Smooth muscle cell (in vitro differentiated cells): ENCODE measurements around the gene CST3. TPM values are rescaled to one million over a fixed set of nuclear protein-coding genes. Genes with fewer than 3 reads are reported as not detected.

Source experiments
- DNase-seq: peaks from one replicate; lab custom pipeline; 2025; ENCODE audit not compliant: unreplicated experiment; lab: John Stamatoyannopoulos, UW
- H2AFZ ChIP-seq: fragments of 200-600 bp; sonication (generic); 2 replicates; pipeline ENCODE4 v1.6.0; 2016; ENCODE audit warnings: antibody characterized with exemption, low read depth, mild to moderate bottlenecking
- H3F3A ChIP-seq: fragments of 200-600 bp; sonication (generic); 2 replicates; pipeline ENCODE4 v1.6.0; 2017; ENCODE audit warnings: antibody characterized with exemption, low read depth
- H3K27ac ChIP-seq: fragments of 200-600 bp; sonication (generic); 2 replicates; pipeline ENCODE4 v1.5.1; 2016; ENCODE audit warnings: low read depth, mild to moderate bottlenecking
- H3K27me3 ChIP-seq: fragments of 200-600 bp; sonication (generic); 2 replicates; pipeline ENCODE4 v1.6.1; 2016; ENCODE audit warnings: low read depth, mild to moderate bottlenecking
- H3K36me3 ChIP-seq: fragments of 200-600 bp; sonication (generic); 2 replicates; pipeline ENCODE4 v1.5.1; 2016; ENCODE audit warnings: low read depth
- H3K4me1 ChIP-seq: fragments of 200-600 bp; sonication (generic); 2 replicates; pipeline ENCODE4 v1.5.1; 2016; ENCODE audit warnings: low read depth
- H3K4me2 ChIP-seq: fragments of 200-600 bp; sonication (generic); 2 replicates; pipeline ENCODE4 v1.6.0; 2016; ENCODE audit warnings: mild to moderate bottlenecking
- H3K4me3 ChIP-seq: fragments of 200-600 bp; sonication (generic); 2 replicates; pipeline ENCODE4 v1.5.1; 2016; ENCODE audit warnings: mild to moderate bottlenecking
- H3K79me2 ChIP-seq: fragments of 200-600 bp; sonication (generic); 2 replicates; pipeline ENCODE4 v1.6.0; 2016; ENCODE audit warnings: low read depth, mild to moderate bottlenecking
- H3K9ac ChIP-seq: fragments of 200-600 bp; sonication (generic); 2 replicates; pipeline ENCODE4 v1.6.0; 2016; ENCODE audit warnings: low read depth
- H3K9me3 ChIP-seq: fragments of 200-600 bp; sonication (generic); replicated peaks from 2 replicates; pipeline ENCODE4 v1.5.1; 2016; ENCODE audit warnings: low read depth
- H4K20me1 ChIP-seq: fragments of 200-600 bp; sonication (generic); 2 replicates; pipeline ENCODE4 v1.6.0; 2016; ENCODE audit warnings: low read depth
- CTCF ChIP-seq: fragments of 200-600 bp; sonication (generic); IDR thresholded peaks from 2 replicates; pipeline ENCODE4 v1.5.1; 2017; ENCODE audit warnings: borderline replicate concordance, mild to moderate bottlenecking, antibody characterized with exemption; ENCODE audit not compliant: insufficient read depth, poor library complexity, severe bottlenecking
- WGBS: methylation state at CpG from one replicate; pipeline ENCODE4 v1.1.7; 2016; ENCODE audit warnings: low lambda C conversion rate; 5-methylcytosine and 5-hydroxymethylcytosine counted together
- polyA plus RNA-seq: library from polyadenylated mRNA; unstranded; fragments of >200 nt; fragmentation: Nextera tagmentation; extraction: Ambion mirVana; gene quantifications from 2 replicates; pipeline ENCODE4 v1.2.1, GENCODE V29; 2016
- total RNA-seq: library from RNA; depleted of rRNA; stranded (reverse); fragments of >200 nt; gene quantifications from 2 replicates; pipeline ENCODE4 v1.2.3, GENCODE V29; 2014

The CST3 gene
- total and polyA plus RNA-seq, 2 experiments from 2014 or later: 170 to 338 TPM

GRCh38 chr20:23634985-23635767, 2.6 kb downstream of the CST3 start:
- Histone ChIP-seq H3K27ac (no peak overlapping the region), H3K27me3 (no peaks in the 10 kb centered on the region), H3K36me3 (no peaks in the 10 kb centered on the region), H3F3A (no peaks in the 10 kb centered on the region), H3K4me3 (no peak overlapping the region), H2AFZ (no peak overlapping the region), H3K79me2 (peaks cover 3% of the 10 kb centered on the region), H3K9ac (no peak overlapping the region), H3K9me3 (no peaks in the 10 kb centered on the region), H3K4me2 (no peak overlapping the region), H3K4me1 (peaks cover 9% of the 10 kb centered on the region), H4K20me1 (peaks cover 20% of the 10 kb centered on the region)
- no peak for DNase-seq
- WGBS: 86% methylated on average over 12 of the region's 12 CpGs
- TF ChIP-seq CTCF: no peak

- no peaks in the 10 kb centered on the region for H3F3A ChIP-seq
- no peak overlapping the region for H3K4me3 ChIP-seq
- 94% methylated on average over 8 of the region's 8 CpGs for WGBS
Observed at GRCh38 chr20:23634044-23634801, 3.5 kb downstream of the CST3 start.

GRCh38 chr20:23632711-23633573, 4.8 kb downstream of the CST3 start:
- 90% methylated on average over 8 of the region's 8 CpGs for WGBS
- H3K79me2 ChIP-seq: peaks cover 3% of the 10 kb centered on the region
- peaks cover 20% of the 10 kb centered on the region for H4K20me1 ChIP-seq
- H3F3A ChIP-seq: no peaks in the 10 kb centered on the region
- no peak for DNase-seq
- H3K4me1 ChIP-seq: peaks cover 9% of the 10 kb centered on the region
- no peaks in the 10 kb centered on the region for H3K9me3 ChIP-seq
- no peaks in the 10 kb centered on the region for H3K36me3 ChIP-seq
- H3K4me3 ChIP-seq: no peak overlapping the region
- no peak for TF ChIP-seq CTCF
- no peak overlapping the region for H3K27ac ChIP-seq
- no peak overlapping the region for H3K4me2 ChIP-seq
- H3K9ac ChIP-seq: no peak overlapping the region
- H3K27me3 ChIP-seq: no peaks in the 10 kb centered on the region
- no peak overlapping the region for H2AFZ ChIP-seq

More at GRCh38 chr20:23634044-23634801, 3.5 kb downstream of the CST3 start:
- Histone ChIP-seq H3K4me2 (no peak overlapping the region), H4K20me1 (peaks cover 20% of the 10 kb centered on the region), H3K9me3 (no peaks in the 10 kb centered on the region), H3K27ac (no peak overlapping the region), H3K9ac (no peak overlapping the region), H2AFZ (no peak overlapping the region), H3K4me1 (peaks cover 9% of the 10 kb centered on the region), H3K36me3 (no peaks in the 10 kb centered on the region), H3K27me3 (no peaks in the 10 kb centered on the region), H3K79me2 (peaks cover 3% of the 10 kb centered on the region)
- TF ChIP-seq CTCF: no peak
- DNase-seq: no peak
